Ectodermal cell (in vitro differentiated cells): Measurements from ENCODE around the gene LYST.

Experiments used
- H3K27ac ChIP-seq: 2 replicates; pipeline ENCODE4 v1.7.0; 2013; ENCODE audit warnings: mild to moderate bottlenecking, low read depth, low read length; ENCODE audit not compliant: insufficient read depth, poor library complexity, severe bottlenecking
- H3K27me3 ChIP-seq: 2 replicates; pipeline ENCODE4 v1.7.0; 2013; ENCODE audit warnings: mild to moderate bottlenecking, low read length; ENCODE audit not compliant: insufficient read depth, control insufficient read depth, poor library complexity, severe bottlenecking
- H3K36me3 ChIP-seq: one replicate; pipeline ENCODE4 v1.7.0; 2013; ENCODE audit warnings: low read length; ENCODE audit not compliant: control insufficient read depth, insufficient read depth
- H3K4me1 ChIP-seq: one replicate; pipeline ENCODE4 v1.7.0; 2013; ENCODE audit warnings: low read length; ENCODE audit not compliant: control insufficient read depth, insufficient read depth
- H3K4me3 ChIP-seq: 2 replicates; pipeline ENCODE4 v1.7.0; 2013; ENCODE audit warnings: low read depth, low read length, control low read depth; ENCODE audit not compliant: insufficient read depth
- H3K9me3 ChIP-seq: 2 replicates; pipeline ENCODE4 v1.7.0; 2013; ENCODE audit warnings: mild to moderate bottlenecking, low read length, moderate library complexity; ENCODE audit not compliant: control insufficient read depth
- WGBS, 2 experiments: methylation state at CpG; one replicate each; pipeline ENCODE4 v1.1.7; 2013; ENCODE audit warnings: missing lambda C conversion rate in 2 of 2; 5-methylcytosine and 5-hydroxymethylcytosine counted together

Gene LYST

DNA sequence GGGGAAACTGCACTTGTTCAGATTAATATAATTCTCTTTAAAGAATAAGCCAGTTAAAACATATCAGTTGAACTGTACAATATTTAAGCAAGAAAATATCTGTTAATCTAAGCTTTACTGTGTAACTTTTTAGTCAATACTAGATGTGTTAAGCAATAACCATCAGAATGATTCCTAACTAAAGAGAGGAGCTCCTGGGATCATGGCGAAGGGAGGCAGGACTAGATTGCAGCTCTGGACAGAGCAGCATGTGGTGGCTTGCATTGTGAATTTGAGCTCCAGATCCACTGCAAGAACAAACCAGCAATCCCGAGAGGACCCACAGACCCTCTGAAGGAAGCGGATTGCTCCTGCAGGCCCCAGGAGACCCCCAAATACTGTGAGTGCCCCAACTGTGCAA, 21.9 kb downstream of the LYST start:
- Histone ChIP-seq H3K27ac (no peak overlapping the region), H3K27me3 (no peaks in the 10 kb centered on the region), H3K4me1 (no peaks in the 10 kb centered on the region), H3K4me3 (no peak overlapping the region), H3K9me3 (no peaks in the 10 kb centered on the region), H3K36me3 (no peaks in the 10 kb centered on the region)
- 92% methylated on average over 3 of the region's 3 CpGs for WGBS, 2 experiments

DNA sequence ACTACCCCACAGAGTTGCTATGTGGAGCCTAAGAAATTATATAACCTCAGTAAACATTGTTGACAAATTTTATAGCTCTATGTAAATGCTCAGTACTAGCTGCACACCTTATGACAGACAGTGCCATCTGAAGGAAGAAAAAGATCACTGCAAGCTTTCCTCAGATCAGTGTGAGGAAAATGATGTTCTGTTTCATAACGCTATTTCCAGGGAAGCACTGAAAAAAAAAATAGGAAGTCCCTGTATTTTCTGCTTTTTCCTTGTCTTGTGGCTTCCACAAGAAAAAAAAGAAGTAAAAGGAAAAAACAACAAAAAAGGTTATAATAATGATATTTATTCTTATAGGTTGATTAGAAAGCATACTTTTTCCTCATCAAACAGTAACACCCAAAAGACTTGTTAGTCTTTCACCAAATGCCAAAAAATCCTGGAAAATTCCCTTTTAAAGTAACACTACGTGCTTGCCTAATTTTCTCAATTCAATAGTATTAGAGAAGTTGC, 23.2 kb downstream of the LYST start:
- Histone ChIP-seq H3K4me3 (no peak overlapping the region), H3K4me1 (no peaks in the 10 kb centered on the region), H3K27ac (no peak overlapping the region), H3K27me3 (no peaks in the 10 kb centered on the region), H3K36me3 (no peaks in the 10 kb centered on the region), H3K9me3 (no peaks in the 10 kb centered on the region)
- 74 to 91% methylated on average over 2 of the region's 2 CpGs for WGBS, 2 experiments

DNA sequence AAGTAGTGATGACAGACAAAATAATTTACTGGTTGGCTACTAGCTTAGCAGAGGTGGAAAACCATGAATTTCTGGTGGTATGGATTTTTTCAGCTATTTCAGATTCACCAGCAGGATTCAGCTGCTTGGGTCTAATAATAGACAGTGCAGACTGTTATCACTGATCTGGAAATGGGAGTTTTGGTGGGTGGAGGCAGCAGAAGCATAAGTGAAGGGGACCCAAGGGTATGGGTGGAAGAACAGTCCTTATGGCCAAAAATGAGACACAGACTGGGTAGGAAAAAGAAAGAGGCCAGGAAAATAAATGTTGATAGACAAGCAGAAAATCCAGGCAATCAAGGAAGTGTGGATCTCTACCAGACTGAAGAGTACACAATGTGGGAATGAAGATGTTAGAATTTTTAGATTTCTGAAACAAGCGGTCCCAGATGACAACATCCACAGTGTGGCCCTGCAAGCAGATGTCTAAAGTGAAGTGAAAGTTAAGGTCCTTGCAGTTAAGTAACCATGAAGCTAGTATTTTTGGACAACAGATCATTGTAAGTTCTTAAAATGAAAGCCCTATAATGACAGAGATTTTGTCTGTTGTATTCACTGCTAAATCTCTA, 24.7 kb downstream of the LYST start:
- H3K4me3 ChIP-seq: no peak overlapping the region

DNA sequence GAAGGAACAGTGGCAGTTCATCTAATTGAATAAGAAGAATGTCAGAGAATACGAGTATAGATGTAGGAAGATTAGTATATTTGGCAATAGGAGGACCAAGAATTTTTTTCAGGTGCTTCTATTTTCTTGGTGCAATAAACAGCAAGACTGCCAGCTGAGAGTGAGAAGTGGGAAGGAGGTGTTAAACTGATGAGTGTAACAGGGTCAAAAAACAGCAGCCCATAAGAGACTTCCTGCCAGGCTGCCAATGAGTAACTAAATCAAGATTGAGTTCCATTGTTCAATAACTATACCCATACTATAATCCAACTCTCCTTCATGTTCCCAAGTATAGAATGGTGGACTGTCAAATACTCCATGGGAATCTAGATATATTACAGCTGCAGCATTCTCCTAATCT, 28.7 kb downstream of the LYST start:
- Histone ChIP-seq H3K4me3 (no peak overlapping the region), H3K27ac (no peak overlapping the region), H3K27me3 (no peaks in the 10 kb centered on the region), H3K9me3 (no peaks in the 10 kb centered on the region), H3K36me3 (no peaks in the 10 kb centered on the region), H3K4me1 (no peaks in the 10 kb centered on the region)
- 85 to 89% methylated on average over 1 of the region's 1 CpG for WGBS, 2 experiments

More for the DNA sequence above, 24.7 kb downstream of the LYST start:
- no peaks in the 10 kb centered on the region for H3K27me3 ChIP-seq
- no peaks in the 10 kb centered on the region for H3K4me1 ChIP-seq
- H3K27ac ChIP-seq: no peak overlapping the region
- no peaks in the 10 kb centered on the region for H3K9me3 ChIP-seq
- 97 to 100% methylated on average over 1 of the region's 1 CpG for WGBS, 2 experiments
- H3K36me3 ChIP-seq: no peaks in the 10 kb centered on the region

DNA sequence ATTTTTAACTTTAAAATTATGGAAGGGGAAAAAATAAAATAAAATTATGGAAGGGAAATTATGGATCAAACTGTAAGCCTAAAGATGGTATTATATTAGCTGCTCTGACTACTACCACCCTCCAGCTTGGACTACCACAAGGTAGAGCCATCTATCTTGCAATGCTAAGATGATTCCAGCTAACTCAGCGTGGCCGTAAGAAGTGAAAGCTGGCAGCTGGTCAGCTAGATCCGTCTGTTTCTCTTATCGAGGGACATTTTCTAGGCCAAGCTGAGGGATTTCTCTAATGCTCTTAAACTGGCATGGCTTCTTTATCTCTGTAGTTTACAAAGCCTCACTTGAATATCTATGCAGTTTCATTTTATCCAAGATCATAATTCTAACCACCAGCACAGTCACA, 31.5 kb downstream of the LYST start:
- Histone ChIP-seq H3K27ac (no peak overlapping the region), H3K36me3 (no peaks in the 10 kb centered on the region), H3K27me3 (no peaks in the 10 kb centered on the region), H3K4me3 (no peak overlapping the region), H3K4me1 (no peaks in the 10 kb centered on the region), H3K9me3 (no peaks in the 10 kb centered on the region)
- 92 to 93% methylated on average over 4 of the region's 4 CpGs for WGBS, 2 experiments

DNA sequence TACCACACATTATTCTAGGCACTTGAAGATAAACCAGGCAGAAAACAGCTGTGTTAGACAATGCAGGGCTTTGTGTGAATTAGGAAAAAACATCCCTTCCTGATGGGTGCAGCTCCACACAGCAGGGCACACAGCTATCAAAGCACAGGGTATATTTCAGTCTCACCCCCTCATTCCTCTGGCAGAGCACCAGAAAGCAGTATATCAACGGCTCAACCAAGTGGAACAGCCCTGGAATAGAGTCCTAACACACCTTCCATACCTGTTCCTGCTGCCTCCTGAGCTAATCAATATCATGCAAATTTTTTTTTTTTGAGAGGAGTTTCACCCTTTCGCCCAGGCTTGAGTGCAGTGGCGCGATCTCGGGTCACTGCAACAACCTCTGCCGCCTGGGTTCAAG, 32.1 kb downstream of the LYST start:
- Histone ChIP-seq H3K27me3 (no peaks in the 10 kb centered on the region), H3K36me3 (no peaks in the 10 kb centered on the region), H3K9me3 (no peaks in the 10 kb centered on the region), H3K4me3 (no peak overlapping the region), H3K27ac (no peak overlapping the region), H3K4me1 (no peaks in the 10 kb centered on the region)
- 94 to 95% methylated on average over 6 of the region's 6 CpGs for WGBS, 2 experiments

DNA sequence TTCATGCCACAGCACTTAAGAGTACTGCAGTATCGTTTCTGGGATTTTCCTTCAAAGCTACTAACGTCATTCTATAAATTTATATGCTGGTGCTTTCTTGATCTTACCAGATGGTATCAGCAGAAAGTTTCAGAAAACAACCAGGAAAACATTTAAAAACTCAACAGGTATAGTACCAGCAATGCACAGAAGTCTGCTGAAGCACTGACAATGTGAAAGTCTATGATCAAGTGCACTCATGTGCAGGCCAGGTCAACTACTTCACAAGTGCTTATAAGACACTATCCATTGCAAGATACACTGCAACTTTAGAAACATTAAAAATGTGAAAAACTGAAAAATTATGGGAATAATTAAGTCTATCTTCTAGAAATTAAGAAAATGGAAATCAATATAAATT, 34.7 kb downstream of the LYST start:
- no peaks in the 10 kb centered on the region for H3K9me3 ChIP-seq
- H3K4me3 ChIP-seq: no peak overlapping the region
- H3K27ac ChIP-seq: no peak overlapping the region
- no peaks in the 10 kb centered on the region for H3K27me3 ChIP-seq
- no peaks in the 10 kb centered on the region for H3K36me3 ChIP-seq
- WGBS, 2 experiments: 98 to 100% methylated on average over 2 of the region's 2 CpGs
- H3K4me1 ChIP-seq: no peaks in the 10 kb centered on the region

DNA sequence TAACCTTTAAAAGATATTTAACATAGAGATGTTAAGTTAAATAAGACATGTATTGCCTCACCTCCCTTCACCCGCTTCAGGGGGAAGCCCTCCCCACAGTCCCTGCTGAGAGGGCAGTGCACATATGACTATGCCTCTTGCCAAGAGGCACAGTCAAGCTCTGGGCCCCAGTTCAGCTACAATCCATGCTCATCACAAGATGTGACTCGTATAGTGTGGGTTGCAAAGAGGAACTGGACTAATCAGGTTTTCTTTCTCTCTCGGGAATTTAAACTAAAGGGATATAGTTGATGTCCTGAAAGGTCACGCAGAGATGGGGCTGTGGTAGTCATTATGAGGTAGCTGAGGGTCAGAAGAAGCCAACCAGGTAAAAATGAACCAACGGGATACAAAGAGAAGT, 35.6 kb downstream of the LYST start:
- no peak overlapping the region for H3K4me3 ChIP-seq
- H3K36me3 ChIP-seq: no peaks in the 10 kb centered on the region
- H3K4me1 ChIP-seq: no peaks in the 10 kb centered on the region
- no peaks in the 10 kb centered on the region for H3K9me3 ChIP-seq
- 89 to 91% methylated on average over 5 of the region's 5 CpGs for WGBS, 2 experiments
- no peak overlapping the region for H3K27ac ChIP-seq
- no peaks in the 10 kb centered on the region for H3K27me3 ChIP-seq

DNA sequence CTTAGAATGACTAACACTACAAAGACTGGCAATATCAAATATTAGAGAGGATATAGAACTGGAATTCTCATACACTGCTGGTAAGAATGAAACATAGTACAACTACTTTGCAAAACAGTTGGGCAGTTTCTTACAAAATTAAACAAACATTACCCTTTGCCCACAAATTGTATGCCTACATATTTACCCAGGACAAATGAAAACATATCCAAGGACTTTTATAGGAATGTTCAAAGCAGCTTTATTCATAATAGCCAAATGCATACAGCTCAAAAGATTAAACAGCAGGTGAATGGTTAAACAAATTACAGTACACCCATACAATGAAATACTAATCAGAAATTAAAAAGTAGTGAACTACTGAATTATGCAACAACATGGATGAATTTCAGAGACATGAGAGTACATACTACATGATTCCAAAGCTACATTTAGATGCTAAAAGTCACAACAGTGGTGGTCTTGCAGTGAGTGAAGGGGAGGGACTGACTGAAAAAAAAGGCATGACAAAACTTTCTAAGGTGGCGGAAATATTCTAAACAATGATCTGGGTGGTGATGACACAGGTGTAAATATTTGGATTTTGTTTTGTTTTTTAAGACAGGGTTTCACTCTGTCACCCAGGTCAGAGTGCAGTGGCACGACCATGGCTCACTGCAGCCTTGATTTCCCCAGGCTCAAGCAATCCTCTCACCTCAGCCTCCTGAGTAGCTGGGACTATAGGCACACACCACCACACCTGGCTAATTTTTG, 40.4 kb downstream of the LYST start:
- Histone ChIP-seq H3K27ac (no peak overlapping the region), H3K27me3 (no peaks in the 10 kb centered on the region), H3K36me3 (no peaks in the 10 kb centered on the region), H3K4me1 (no peaks in the 10 kb centered on the region), H3K4me3 (no peak overlapping the region), H3K9me3 (no peaks in the 10 kb centered on the region)
- WGBS, 2 experiments: 87 to 98% methylated on average over 2 of the region's 2 CpGs

DNA sequence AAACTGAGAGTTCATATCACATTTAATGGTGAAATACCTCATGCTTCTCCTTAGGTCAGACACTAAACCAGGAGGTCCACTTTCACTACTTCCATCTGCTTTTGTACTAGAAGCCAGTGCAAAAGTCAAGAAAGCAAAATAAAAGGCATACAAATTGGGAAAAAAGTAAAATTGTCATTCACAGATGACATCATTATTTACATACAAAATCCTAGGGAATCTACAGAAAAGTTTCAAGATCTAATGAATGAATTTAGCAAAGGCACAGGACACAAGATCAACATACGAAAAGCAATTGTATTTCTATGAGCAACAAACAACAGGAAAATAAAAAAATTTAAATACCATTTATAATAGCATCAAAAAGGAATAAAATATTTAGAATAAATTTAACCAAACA, 41.5 kb downstream of the LYST start:
- H3K36me3 ChIP-seq: no peaks in the 10 kb centered on the region
- no peak overlapping the region for H3K4me3 ChIP-seq
- H3K9me3 ChIP-seq: no peaks in the 10 kb centered on the region
- 86% methylated on average over 1 of the region's 1 CpG; no CpG with 5 or more reads in 1 of the 2 experiments for WGBS, 2 experiments
- H3K27me3 ChIP-seq: no peaks in the 10 kb centered on the region
- no peaks in the 10 kb centered on the region for H3K4me1 ChIP-seq
- no peak overlapping the region for H3K27ac ChIP-seq
